Measurements from ENCODE around the gene GRIK3. TPM values are rescaled to one million over a fixed set of nuclear protein-coding genes. Genes with fewer than 3 reads are reported as not detected.

GRIK3 gene
- total RNA-seq, 6 experiments from 2014 or later = 0.07 TPM; not detected in 5

GRCh38 chr1:36927826-36928225 lies 106.5 kb downstream of the GRIK3 start:
- Histone ChIP-seq H3K36me3 (no peaks in the 10 kb centered on the region), H3K4me1 (no peaks in the 10 kb centered on the region), H3K9me3 (no peaks in the 10 kb centered on the region), H3K27ac (no peak overlapping the region), H3K4me3 (no peak overlapping the region), H3K27me3 (no peaks in the 10 kb centered on the region)
- no peak for DNase-seq
- intact Hi-C loops (cut with DNase I) = no loop called here
- TF ChIP-seq POLR2A (IDR thresholded peaks at IDR 0.05) (no peak), CTCF (IDR thresholded peaks at IDR 0.05) (no peak)
- ATAC-seq = no peak
- 27% methylated on average over 5 of the region's 8 CpGs for WGBS (ENCODE audit: insufficient coverage, low coverage, low lambda C conversion rate, missing lambda C conversion rate)

- 100% methylated on average over 1 of the region's 7 CpGs for WGBS (ENCODE audit: insufficient coverage, low coverage, low lambda C conversion rate, missing lambda C conversion rate)
Observed at GRCh38 chr1:36925251-36925650, 109.1 kb downstream of the GRIK3 start.

GRCh38 chr1:36924282-36924811 lies 110.0 kb downstream of the GRIK3 start:
- WGBS (ENCODE audit: insufficient coverage, low coverage, low lambda C conversion rate, missing lambda C conversion rate) = 0% methylated on average over 6 of the region's 14 CpGs
- TF ChIP-seq CTCF (IDR thresholded peaks at IDR 0.05) (no peak), POLR2A (IDR thresholded peaks at IDR 0.05) (no peak)
- DNase-seq = peak in 2 of 3 donors; percentile 38 to 58
- H3K27me3 ChIP-seq = no peaks in the 10 kb centered on the region
- H3K27ac ChIP-seq = no peak overlapping the region
- no peak overlapping the region for H3K4me3 ChIP-seq
- ATAC-seq = peak in 3 of 4 donors; percentile 32 to 63 (median 41)
- intact Hi-C loops (cut with DNase I) = no loop called here
- no peaks in the 10 kb centered on the region for H3K36me3 ChIP-seq
- H3K4me1 ChIP-seq = no peaks in the 10 kb centered on the region
- no peaks in the 10 kb centered on the region for H3K9me3 ChIP-seq

More at GRCh38 chr1:36925251-36925650, 109.1 kb downstream of the GRIK3 start:
- H3K27me3 ChIP-seq = no peaks in the 10 kb centered on the region
- no peaks in the 10 kb centered on the region for H3K4me1 ChIP-seq
- no peak for TF ChIP-seq POLR2A (IDR thresholded peaks at IDR 0.05)
- TF ChIP-seq CTCF (IDR thresholded peaks at IDR 0.05) = no peak
- H3K4me3 ChIP-seq = no peak overlapping the region
- no peaks in the 10 kb centered on the region for H3K36me3 ChIP-seq
- intact Hi-C loops (cut with DNase I) = no loop called here
- H3K9me3 ChIP-seq = no peaks in the 10 kb centered on the region
- ATAC-seq (no peak), DNase-seq (no peak)
- no peak overlapping the region for H3K27ac ChIP-seq

GRCh38 chr1:36922593-36923426 lies 111.5 kb downstream of the GRIK3 start:
- 22% methylated on average over 9 of the region's 11 CpGs for WGBS (ENCODE audit: insufficient coverage, low coverage, low lambda C conversion rate, missing lambda C conversion rate)
- intact Hi-C loops (cut with DNase I) = no loop called here
- no peak for ATAC-seq

More at GRCh38 chr1:36922593-36923426, 111.5 kb downstream of the GRIK3 start:
- Histone ChIP-seq H3K4me3 (no peak overlapping the region), H3K27ac (no peak overlapping the region), H3K36me3 (no peaks in the 10 kb centered on the region), H3K27me3 (no peaks in the 10 kb centered on the region), H3K4me1 (no peaks in the 10 kb centered on the region), H3K9me3 (no peaks in the 10 kb centered on the region)
- DNase-seq = peak in 1 of 3 donors; percentile 11
- TF ChIP-seq CTCF (IDR thresholded peaks at IDR 0.05) (no peak), POLR2A (IDR thresholded peaks at IDR 0.05) (no peak)

All from right lobe of liver (tissue), 6 donors.